ENCODE measurements around the gene TAGLN.

Gene TAGLN

GRCh38 chr11:117199053-117199915, at the start of gene TAGLN:
Gene TAGLN (plus strand): TSS chr11:117199370. CDS start chr11:117203014, 3,644 bp downstream.
- DNase-seq = no peak

- no peak for DNase-seq
Measured at GRCh38 chr11:117152066-117152465, 47.1 kb upstream of the TAGLN start.

- no peak for DNase-seq
Measured at GRCh38 chr11:117154468-117154867, 44.7 kb upstream of the TAGLN start.

- no peak for DNase-seq
Measured at GRCh38 chr11:117157507-117157906, 41.7 kb upstream of the TAGLN start.

- DNase-seq = no peak
Measured at GRCh38 chr11:117159892-117160291, 39.3 kb upstream of the TAGLN start.

GRCh38 chr11:117160826-117161225, 38.3 kb upstream of the TAGLN start:
- no peak for DNase-seq

GRCh38 chr11:117166491-117166890, 32.7 kb upstream of the TAGLN start:
- no peak for DNase-seq

GRCh38 chr11:117169736-117170135, 29.4 kb upstream of the TAGLN start:
- DNase-seq = no peak

GRCh38 chr11:117170210-117170609, 29.0 kb upstream of the TAGLN start:
- DNase-seq = no peak

GRCh38 chr11:117171007-117171403, 28.2 kb upstream of the TAGLN start:
- DNase-seq = no peak

- no peak for DNase-seq
Measured at GRCh38 chr11:117171404-117172061, 27.6 kb upstream of the TAGLN start.

GRCh38 chr11:117172724-117173421, 26.3 kb upstream of the TAGLN start:
- DNase-seq = no peak

- no peak for DNase-seq
Measured at GRCh38 chr11:117175104-117175503, 24.1 kb upstream of the TAGLN start.

GRCh38 chr11:117175781-117176180, 23.4 kb upstream of the TAGLN start:
- DNase-seq = no peak

GRCh38 chr11:117176186-117176585, 23.0 kb upstream of the TAGLN start:
- DNase-seq = no peak

GRCh38 chr11:117177534-117178209, 21.5 kb upstream of the TAGLN start:
- DNase-seq = no peak

- peak; percentile 35 for DNase-seq
Measured at GRCh38 chr11:117178210-117179034, 20.7 kb upstream of the TAGLN start, which contains the start of gene SIDT2. Gene SIDT2 (plus strand): TSS chr11:117178743. CDS start chr11:117179264, 521 bp downstream.

GRCh38 chr11:117179048-117179999, 19.8 kb upstream of the TAGLN start:
- no peak for DNase-seq

GRCh38 chr11:117180020-117180419, 19.1 kb upstream of the TAGLN start:
- DNase-seq = no peak

GRCh38 chr11:117180661-117181585, 18.2 kb upstream of the TAGLN start:
- DNase-seq = no peak

All from NCI-H1417 treated with DMSO at 0.1 percent for 48 hours (cell line).